GM12873 (cell line): ENCODE results near the gene ANKLE1.
A peak's percentile ranks its signal among the peaks of the same experiment; 100 is the strongest.

Source experiments
- CTCF ChIP-seq: IDR thresholded peaks from 2 replicates; pipeline ENCODE4 v1.5.1; 2012; ENCODE audit warnings: low read depth, mild to moderate bottlenecking, moderate library complexity, low read length, control low read depth; ENCODE audit not compliant: insufficient read depth; ENCODE audit errors: missing control alignments

Gene ANKLE1

DNA sequence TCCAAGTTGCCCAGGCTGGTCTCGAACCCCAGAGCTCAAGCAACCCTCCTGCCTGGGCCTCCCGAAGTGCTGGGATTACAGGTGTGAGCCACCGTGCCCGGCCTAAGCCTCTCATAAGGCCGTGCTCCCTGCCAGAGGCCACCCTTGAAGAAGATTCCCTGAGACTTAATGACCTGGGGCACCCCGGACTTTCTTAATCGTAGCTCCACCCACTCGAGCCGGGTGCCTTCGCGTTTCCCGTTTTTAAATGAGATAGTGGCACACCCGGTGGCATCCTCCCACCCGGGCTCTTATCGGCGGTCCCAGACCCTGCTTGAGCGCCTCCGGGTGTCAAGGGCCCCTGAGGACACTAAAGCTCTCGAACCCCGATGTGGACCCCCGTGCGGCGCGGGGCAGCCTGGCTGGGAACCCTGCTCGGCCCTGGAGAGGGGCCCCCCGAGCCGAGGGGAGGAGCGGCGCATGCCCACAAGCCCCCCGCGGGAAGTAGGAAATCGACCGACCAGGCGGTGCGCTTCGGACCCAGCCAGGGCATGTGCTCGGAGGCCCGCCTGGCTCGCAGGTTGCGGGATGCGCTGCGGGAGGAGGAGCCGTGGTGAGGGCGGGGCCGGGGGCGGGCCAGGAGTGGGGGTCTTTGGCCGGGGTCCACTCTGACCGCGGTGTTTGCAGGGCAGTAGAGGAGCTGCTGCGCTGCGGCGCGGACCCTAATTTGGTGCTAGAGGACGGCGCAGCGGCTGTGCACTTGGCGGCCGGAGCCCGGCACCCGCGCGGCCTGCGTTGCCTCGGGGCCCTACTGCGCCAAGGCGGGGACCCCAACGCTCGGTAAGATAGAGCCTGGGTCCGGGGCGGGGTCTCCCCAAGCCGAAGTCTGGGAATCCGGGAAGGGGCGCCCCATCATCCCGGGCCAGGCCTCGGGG lies at the start of gene ANKLE1:
Gene ANKLE1, plus strand, starts transcription at position 511 of the 914 bp plus-strand sequence. Its CDS starts 20 bp downstream, at position 531.
- TF ChIP-seq CTCF, result no peak

GRCh38 chr19:17232258-17232657 lies 49.4 kb upstream of the ANKLE1 start:
- no peak for TF ChIP-seq CTCF

GRCh38 chr19:17234911-17235299 lies 46.8 kb upstream of the ANKLE1 start:
- no peak for TF ChIP-seq CTCF

DNA sequence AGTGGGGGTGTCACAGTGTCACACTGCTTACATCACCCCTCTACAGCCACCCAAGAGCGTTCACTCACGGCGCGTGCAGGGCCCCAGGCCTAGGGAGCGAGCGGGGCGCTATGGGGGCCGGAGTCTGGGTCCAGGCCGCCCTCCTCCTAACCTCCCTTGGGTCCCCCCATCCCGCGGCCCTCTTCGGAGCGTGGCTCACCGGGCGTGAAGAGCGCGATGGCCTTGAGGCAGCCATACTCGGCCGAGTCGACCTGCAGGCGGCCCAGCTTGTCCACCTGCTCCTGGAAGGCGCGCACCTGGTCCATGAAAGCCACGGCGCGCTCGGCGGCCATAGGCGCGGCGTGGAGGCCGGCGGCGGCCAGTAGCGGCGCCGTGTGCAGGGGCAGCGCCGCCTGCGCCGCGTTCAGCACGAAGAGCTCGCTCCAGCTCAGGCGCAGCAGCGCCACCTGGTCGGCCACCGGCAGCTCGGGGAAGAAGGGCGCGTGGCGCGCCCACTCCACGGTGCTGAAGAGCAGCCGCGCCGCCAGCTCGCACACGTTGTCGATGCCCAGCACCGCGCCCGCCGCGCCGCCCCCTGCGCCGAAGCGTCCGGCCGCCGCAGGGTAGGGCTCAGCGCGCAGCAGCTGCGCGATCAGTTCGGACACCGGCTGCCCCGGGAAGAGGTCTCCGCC lies 46.3 kb upstream of the ANKLE1 start:
- TF ChIP-seq CTCF, result peak; percentile 68

DNA sequence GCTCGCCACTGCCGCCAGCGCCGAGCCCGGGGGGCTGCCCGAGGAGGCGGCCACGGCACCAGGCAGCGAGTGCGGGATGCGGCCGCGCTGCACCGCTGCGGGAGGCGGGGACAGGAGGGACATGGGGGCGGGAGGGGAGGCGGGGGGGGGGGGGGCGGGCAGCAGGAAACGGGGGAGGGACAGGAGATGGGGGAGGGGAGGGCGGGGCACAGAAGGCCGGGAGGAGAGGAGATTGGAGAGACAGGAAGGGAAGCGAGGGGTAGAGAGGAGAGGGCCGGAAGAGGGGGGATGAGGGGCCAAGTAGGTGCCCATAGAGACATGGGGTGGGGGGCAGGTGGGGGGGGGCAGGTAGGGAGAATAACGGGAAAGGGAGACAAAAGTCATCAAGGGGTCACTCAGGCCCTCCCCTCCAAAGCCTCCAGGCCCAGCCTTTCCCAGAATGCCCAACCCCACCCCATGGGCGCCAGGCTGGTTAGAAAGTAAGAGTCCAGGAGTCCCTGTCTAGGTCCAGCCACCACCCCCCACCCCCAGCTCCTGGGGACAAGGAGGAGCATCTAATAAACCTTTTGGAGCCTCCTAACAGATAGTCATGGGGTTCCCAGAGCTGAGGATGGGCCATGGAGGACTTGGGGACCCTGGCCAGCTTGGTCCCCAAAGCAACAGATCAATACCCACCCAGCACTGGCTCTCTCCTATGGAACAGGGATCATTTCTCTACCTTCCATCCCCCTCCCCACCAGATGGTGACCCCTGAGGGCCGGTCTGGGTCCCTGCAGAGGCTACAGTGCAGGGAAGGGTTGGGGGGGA lies 45.5 kb upstream of the ANKLE1 start:
- TF ChIP-seq CTCF, result no peak

GRCh38 chr19:17236811-17237543 lies 44.7 kb upstream of the ANKLE1 start:
- no peak for TF ChIP-seq CTCF
